Endothelial cell of umbilical vein (primary cell): Measurements from ENCODE around the gene PHLPP1. TPM values are rescaled to one million over a fixed set of nuclear protein-coding genes. Genes with fewer than 3 reads are reported as not detected.

Experiments used
- BruUV-seq: library from RNA; stranded (reverse); fragments of 400-500 nt; replicated peaks from 2 replicates; lab custom pipeline; 2021; lab: Mats Ljungman, UMichigan
- CTCF ChIA-PET: fragments of 300-600, 350-600 bp; sonication (Branson Sonifier 250); formaldehyde crosslinking; loops from one replicate; lab custom pipeline; 2021; ENCODE audit warnings: antibody characterized with exemption, inconsistent platforms; lab: Charles Lee
- POLR2A ChIA-PET: fragments of 300-600, 350-600 bp; sonication (Branson Sonifier 250); formaldehyde crosslinking; loops from one replicate; lab custom pipeline; 2021; ENCODE audit warnings: antibody characterized with exemption, inconsistent platforms; lab: Charles Lee
- DNase-seq: peaks from one replicate; pipeline ENCODE4 v3.0.0-alpha.2; 2011; ENCODE audit warnings: low read depth, low spot score
- FAIRE-seq: peaks from 2 replicates; lab custom pipeline; 2011; peaks lifted over from hg19 to GRCh38; lab: Jason Lieb, UNC
- H2AFZ ChIP-seq: 2 replicates; pipeline ENCODE4 v1.6.0; 2012; ENCODE audit warnings: low read depth, low read length, control low read depth, inconsistent platforms
- H3K27ac ChIP-seq: 2 replicates; pipeline ENCODE4 v1.5.1; 2011; ENCODE audit warnings: low read depth, mild to moderate bottlenecking, control low read depth, low read length, moderate library complexity; ENCODE audit not compliant: insufficient read depth
- H3K27me3 ChIP-seq, 2 experiments: 2 replicates each; pipeline versions ENCODE4 v1.6.0 to v1.6.1; 2011; ENCODE audit warnings: low read length in 2 of 2, mixed read lengths in 1 of 2; ENCODE audit not compliant: control insufficient read depth in 2 of 2, insufficient read depth in 2 of 2
- H3K36me3 ChIP-seq, 2 experiments: 2 replicates in 1 of 2; 3 replicates in 1 of 2; pipeline ENCODE4 v1.5.1; 2011; ENCODE audit warnings: low read length in 2 of 2, mild to moderate bottlenecking in 1 of 2, moderate library complexity in 1 of 2; ENCODE audit not compliant: control insufficient read depth in 2 of 2, insufficient read depth in 2 of 2; ENCODE audit errors: extremely low read depth in 1 of 2
- H3K4me1 ChIP-seq: 3 replicates; pipeline ENCODE4 v1.5.1; 2011; ENCODE audit warnings: mild to moderate bottlenecking, low read length; ENCODE audit not compliant: control insufficient read depth, insufficient read depth; ENCODE audit errors: extremely low read depth
- H3K4me2 ChIP-seq: 2 replicates; pipeline ENCODE4 v1.6.1; 2011; ENCODE audit warnings: low read length, control low read depth, mixed read lengths; ENCODE audit not compliant: insufficient read depth
- H3K4me3 ChIP-seq, 3 experiments: fragments of 200-600 bp in 1 of 3; sonication (generic), shearing (Covaris generic) in 1 of 3; replicated peaks in 1 of 3; 2 replicates each; pipeline ENCODE4 v1.5.1; 2011 to 2016; ENCODE audit warnings: control low read depth in 3 of 3, low read length in 3 of 3, mild to moderate bottlenecking in 2 of 3, inconsistent platforms in 1 of 3, low read depth in 1 of 3, moderate library complexity in 1 of 3; ENCODE audit not compliant: insufficient read depth in 1 of 3
- H3K79me2 ChIP-seq: 2 replicates; pipeline ENCODE4 v1.6.0; 2012; ENCODE audit warnings: low read length, inconsistent platforms; ENCODE audit not compliant: control insufficient read depth, insufficient read depth
- H3K9ac ChIP-seq: replicated peaks from 2 replicates; pipeline ENCODE3; 2011; ENCODE audit warnings: low read length, control low read depth; ENCODE audit not compliant: insufficient read depth; ENCODE audit errors: extremely low read depth
- H3K9me1 ChIP-seq: replicated peaks from 3 replicates; pipeline ENCODE4 v1.6.0; 2011; ENCODE audit warnings: mild to moderate bottlenecking, low read length; ENCODE audit not compliant: control insufficient read depth, insufficient read depth; ENCODE audit errors: extremely low read depth
- H3K9me3 ChIP-seq: replicated peaks from 2 replicates; pipeline ENCODE4 v1.5.1; 2012; ENCODE audit warnings: low read length, inconsistent platforms; ENCODE audit not compliant: control insufficient read depth, insufficient read depth
- H4K20me1 ChIP-seq: replicated peaks from 2 replicates; pipeline ENCODE3; 2011; ENCODE audit warnings: mild to moderate bottlenecking, low read length; ENCODE audit not compliant: control insufficient read depth, insufficient read depth; ENCODE audit errors: extremely low read depth
- CTCF ChIP-seq, 2 donors: IDR thresholded peaks; 1 replicate in 1 of 2; 2 replicates in 1 of 2; pipeline ENCODE4 v1.5.1; 2011; ENCODE audit warnings: low read length in 2 of 2, mild to moderate bottlenecking in 2 of 2, moderate library complexity in 2 of 2, control low read depth in 1 of 2, inconsistent platforms in 1 of 2, low read depth in 1 of 2; ENCODE audit not compliant: insufficient read depth in 1 of 2; ENCODE audit errors: extremely low read depth in 1 of 2
- FOS ChIP-seq: IDR thresholded peaks from 2 replicates; pipeline ENCODE4 v1.6.1; 2011; ENCODE audit warnings: mild to moderate bottlenecking, low read length, moderate library complexity, borderline replicate concordance; ENCODE audit not compliant: insufficient read depth
- GATA2 ChIP-seq: IDR thresholded peaks from 2 replicates; pipeline ENCODE4 v1.7.0; 2011; ENCODE audit warnings: low read depth, mild to moderate bottlenecking, moderate library complexity, mixed read lengths, low read length; ENCODE audit not compliant: insufficient read length, insufficient read depth
- JUN ChIP-seq: IDR thresholded peaks from 2 replicates; pipeline ENCODE4 v1.6.1; 2011; ENCODE audit warnings: borderline replicate concordance, low read depth; ENCODE audit not compliant: insufficient read length, insufficient read depth
- MAX ChIP-seq: IDR thresholded peaks from 2 replicates; pipeline ENCODE4 v1.6.1; 2011; ENCODE audit not compliant: insufficient read depth, insufficient read length
- MYC ChIP-seq: IDR thresholded peaks from one replicate; pipeline ENCODE4 v1.6.1; 2011; ENCODE audit warnings: mild to moderate bottlenecking, low read depth, low read length
- POLR2A ChIP-seq: IDR thresholded peaks from 2 replicates; pipeline ENCODE4 v1.6.1; 2012; ENCODE audit warnings: low read depth, mild to moderate bottlenecking, control low read depth, low read length
- POLR2AphosphoS5 ChIP-seq: IDR thresholded peaks from 2 replicates; pipeline ENCODE4 v1.6.1; 2012; ENCODE audit warnings: low read depth, mild to moderate bottlenecking, control low read depth, low read length, moderate library complexity; ENCODE audit not compliant: insufficient read depth
- dilution Hi-C: fragments of 300-500 bp; cut with MboI; formaldehyde crosslinking; loops from one replicate; pipeline ENCODE4 v1.15.0; 2019; ENCODE audit warnings: low sequenced_read_pairs; ENCODE audit not compliant: extremely low pct_ligation_motif_present
- intact Hi-C: fragments of 100-400 bp; cut with micrococcal nuclease; formaldehyde crosslinking; loops from one replicate; pipeline ENCODE4 v1.10.0; 2022
- polyA plus RNA-seq, 4 experiments: library from polyadenylated mRNA; depleted of rRNA in 3 of 4; stranded (reverse) in 3 of 4; unstranded in 1 of 4; fragments of >200 nt; gene quantifications; 2 replicates each; pipeline versions ENCODE4 v1.2.1 to v1.2.3, GENCODE V29; 2011 to 2012; ENCODE audit warnings: missing spikeins in 1 of 4
- total RNA-seq: library from RNA; stranded (reverse); gene quantifications from 2 replicates; pipeline ENCODE4 v1.2.3, GENCODE V29; 2021

PHLPP1 gene
- total and polyA plus RNA-seq, 2 donors (not counting 3 experiments of a cell fraction or from before 2014, with no cell fraction given) = 4.0 to 10.8 TPM

DNA sequence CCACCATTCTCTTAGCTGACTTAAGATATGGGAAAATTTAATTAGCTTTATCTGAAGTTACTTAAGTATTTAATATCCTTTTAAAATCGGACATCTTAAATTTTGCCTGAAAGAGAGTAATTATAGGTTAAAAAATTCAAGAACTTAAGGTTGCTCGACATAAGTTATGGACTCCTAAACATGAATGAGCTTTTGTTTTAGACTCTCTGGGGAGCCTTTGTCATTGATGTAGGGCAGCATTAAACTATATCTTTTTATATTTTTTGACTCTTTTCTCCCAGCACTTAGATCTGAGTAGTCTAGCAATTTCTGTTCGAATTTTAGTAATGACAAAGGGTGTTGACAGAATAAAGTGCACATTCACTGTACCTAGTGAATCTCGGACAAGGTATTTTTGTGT is 4.7 kb downstream of the PHLPP1 start:
- CTCF ChIA-PET = interaction anchor here (1.0 to 6.7 kb wide), 5 partner anchors 17 to 238 kb away, joined by 3 to 169 read pairs (median 4); no protein-coding TSS in a partner anchor
- no peaks in the 10 kb centered on the region for H3K79me2 ChIP-seq
- POLR2A ChIA-PET = no interaction called here
- intact Hi-C loops = no loop called here
- no peak for DNase-seq
- H3K27me3 ChIP-seq = no peaks in the 10 kb centered on the region
- no peaks in the 10 kb centered on the region for H3K36me3 ChIP-seq
- peaks cover 16% of the 10 kb centered on the region for H3K4me1 ChIP-seq
- no peak overlapping the region for H3K4me3 ChIP-seq
- no peak overlapping the region for H2AFZ ChIP-seq
- H3K27ac ChIP-seq = no peak overlapping the region
- no peaks in the 10 kb centered on the region for H3K9me3 ChIP-seq
- TF ChIP-seq POLR2AphosphoS5 = no peak
- no peak for TF ChIP-seq CTCF (IDR thresholded peaks at IDR 0.05; ENCODE audit: extremely low read depth in 1 of 2, insufficient read depth in 1 of 2, low read depth in 1 of 2, low read length in 2 of 2)
- TF ChIP-seq POLR2A = no peak
- TF ChIP-seq JUN = no peak
- no peak for TF ChIP-seq MYC
- TF ChIP-seq FOS = no peak
- no peak for TF ChIP-seq GATA2
- no peak for TF ChIP-seq MAX
- no peaks in the 10 kb centered on the region for H3K9me1 ChIP-seq
- BruUV-seq = no TSS peak
- FAIRE-seq = no peak
- no peak overlapping the region for H3K9ac ChIP-seq
- no peaks in the 10 kb centered on the region for H4K20me1 ChIP-seq
- dilution Hi-C loops = no loop called here
- H3K4me2 ChIP-seq = no peak overlapping the region
